H9 (cell line): Measurements from ENCODE around the gene PALM3. TPM values are rescaled to one million over a fixed set of nuclear protein-coding genes. Genes with fewer than 3 reads are reported as not detected.
A peak's percentile ranks its signal among the peaks of the same experiment; 100 is the strongest.

Experiments
- DNase-seq: peaks from one replicate; pipeline ENCODE4 v3.0.0-alpha.2; 2017
- H2AFZ ChIP-seq: one replicate; pipeline ENCODE4 v1.6.1; 2013; ENCODE audit warnings: mild to moderate bottlenecking, low read length, control low read depth, moderate library complexity
- H2AK5ac ChIP-seq: 2 replicates; pipeline ENCODE4 v1.6.1; 2013; ENCODE audit warnings: low read length, control low read depth, mixed read lengths; ENCODE audit not compliant: insufficient read length
- H2BK120ac ChIP-seq: one replicate; pipeline ENCODE4 v1.6.1; 2013; ENCODE audit warnings: low read depth, mild to moderate bottlenecking, low read length, control low read depth, inconsistent platforms; ENCODE audit not compliant: poor library complexity, severe bottlenecking
- H2BK12ac ChIP-seq: 2 replicates; pipeline ENCODE4 v1.6.1; 2013; ENCODE audit warnings: low read length, control low read depth, mixed read lengths, low read depth; ENCODE audit not compliant: insufficient read length
- H2BK15ac ChIP-seq: 2 replicates; pipeline ENCODE4 v1.6.1; 2013; ENCODE audit warnings: low read depth, low read length, control low read depth
- H2BK20ac ChIP-seq: one replicate; pipeline ENCODE4 v1.6.1; 2013; ENCODE audit warnings: low read depth, mild to moderate bottlenecking, low read length, control low read depth, inconsistent platforms; ENCODE audit not compliant: poor library complexity, severe bottlenecking
- H2BK5ac ChIP-seq: 2 replicates; pipeline ENCODE4 v1.6.1; 2013; ENCODE audit warnings: low read length, control low read depth, mixed read lengths; ENCODE audit not compliant: insufficient read length
- H3K14ac ChIP-seq: 2 replicates; pipeline ENCODE4 v1.6.1; 2013; ENCODE audit warnings: low read length, control low read depth; ENCODE audit not compliant: insufficient read depth
- H3K18ac ChIP-seq: 2 replicates; pipeline ENCODE4 v1.6.1; 2013; ENCODE audit warnings: low read depth, mild to moderate bottlenecking, mixed read lengths, low read length, control low read depth; ENCODE audit not compliant: insufficient read length
- H3K23ac ChIP-seq: 2 replicates; pipeline ENCODE4 v1.6.1; 2013; ENCODE audit warnings: low read length, control low read depth, mixed read lengths, low read depth; ENCODE audit not compliant: insufficient read length
- H3K23me2 ChIP-seq: 2 replicates; pipeline ENCODE4 v1.6.1; 2013; ENCODE audit warnings: low read depth, mild to moderate bottlenecking, mixed read lengths, low read length, control low read depth; ENCODE audit not compliant: insufficient read length, poor library complexity, severe bottlenecking
- H3K27ac ChIP-seq: 2 replicates; pipeline ENCODE4 v1.5.1; 2013; ENCODE audit warnings: low read length, control low read depth, mixed read lengths, low read depth; ENCODE audit not compliant: insufficient read length
- H3K27me3 ChIP-seq: 2 replicates; pipeline ENCODE4 v1.6.1; 2013; ENCODE audit warnings: low read length, control low read depth, inconsistent platforms; ENCODE audit not compliant: insufficient read depth
- H3K4ac ChIP-seq: 2 replicates; pipeline ENCODE4 v1.6.1; 2013; ENCODE audit warnings: low read depth, mild to moderate bottlenecking, control low read depth, inconsistent platforms, low read length, moderate library complexity
- H3K4me1 ChIP-seq: 2 replicates; pipeline ENCODE4 v1.6.1; 2013; ENCODE audit warnings: low read length, control low read depth, inconsistent platforms; ENCODE audit not compliant: insufficient read depth
- H3K4me2 ChIP-seq: 2 replicates; pipeline ENCODE4 v1.6.1; 2013; ENCODE audit warnings: low read length, control low read depth, mixed read lengths; ENCODE audit not compliant: insufficient read length, insufficient read depth
- H3K56ac ChIP-seq: 2 replicates; pipeline ENCODE4 v1.6.1; 2013; ENCODE audit warnings: low read depth, mild to moderate bottlenecking, mixed read lengths, low read length, control low read depth; ENCODE audit not compliant: insufficient read length
- H3K79me1 ChIP-seq: 2 replicates; pipeline ENCODE4 v1.6.1; 2013; ENCODE audit warnings: low read depth, mild to moderate bottlenecking, moderate library complexity, low read length, control low read depth, inconsistent platforms; ENCODE audit not compliant: insufficient read depth, poor library complexity, severe bottlenecking
- H3K79me2 ChIP-seq: 2 replicates; pipeline ENCODE4 v1.6.1; 2013; ENCODE audit warnings: low read length, control low read depth, inconsistent platforms; ENCODE audit not compliant: insufficient read depth
- H3K9ac ChIP-seq: 2 replicates; pipeline ENCODE4 v1.6.1; 2013; ENCODE audit warnings: low read length, control low read depth, mixed read lengths; ENCODE audit not compliant: insufficient read length; ENCODE audit errors: extremely low read depth
- H3K9me3 ChIP-seq: one replicate; pipeline ENCODE4 v1.6.1; 2013; ENCODE audit warnings: low read depth, low read length, inconsistent platforms; ENCODE audit not compliant: control insufficient read depth
- H3T11ph ChIP-seq: one replicate; pipeline ENCODE4 v1.6.1; 2013; ENCODE audit warnings: mild to moderate bottlenecking, low read length, control low read depth, inconsistent platforms
- H4K20me1 ChIP-seq: one replicate; pipeline ENCODE4 v1.6.1; 2013; ENCODE audit not compliant: control insufficient read depth, insufficient read length, insufficient read depth
- H4K5ac ChIP-seq: 2 replicates; pipeline ENCODE4 v1.6.1; 2013; ENCODE audit warnings: low read depth, mild to moderate bottlenecking, mixed read lengths, low read length, control low read depth; ENCODE audit not compliant: insufficient read length
- H4K8ac ChIP-seq: replicated peaks from 2 replicates; pipeline ENCODE4 v1.6.1; 2013; ENCODE audit warnings: low read length, control low read depth, mixed read lengths, low read depth; ENCODE audit not compliant: insufficient read length
- H4K91ac ChIP-seq: 2 replicates; pipeline ENCODE4 v1.6.1; 2013; ENCODE audit warnings: low read depth, mild to moderate bottlenecking, moderate library complexity, mixed read lengths, low read length, control low read depth; ENCODE audit not compliant: insufficient read length
- H3K27ac Mint-ChIP-seq, 3 experiments: 2 replicates in 2 of 3; 3 replicates in 1 of 3; pipeline ENCODE4 v1.8.0; 2020 to 2021; ENCODE audit warnings: mixed read lengths in 3 of 3, mild to moderate bottlenecking in 1 of 3, moderate library complexity in 1 of 3
- H3K27me3 Mint-ChIP-seq: 2 replicates; pipeline ENCODE4 v1.8.0; 2021; ENCODE audit warnings: low read depth, mild to moderate bottlenecking, moderate library complexity, mixed read lengths
- H3K36me3 Mint-ChIP-seq, 3 experiments: 2 replicates in 2 of 3; 3 replicates in 1 of 3; pipeline ENCODE4 v1.8.0; 2020 to 2021; ENCODE audit warnings: low read depth in 3 of 3, mixed read lengths in 3 of 3; ENCODE audit not compliant: insufficient read depth in 1 of 3
- H3K4me1 Mint-ChIP-seq, 2 experiments: 2 replicates each; pipeline ENCODE4 v1.8.0; 2020; ENCODE audit warnings: mixed read lengths in 2 of 2
- H3K4me3 Mint-ChIP-seq, 2 experiments: 2 replicates in 1 of 2; 3 replicates in 1 of 2; pipeline ENCODE4 v1.8.0; 2020 to 2021; ENCODE audit warnings: mild to moderate bottlenecking in 2 of 2, mixed read lengths in 2 of 2, moderate library complexity in 1 of 2
- H3K9me3 Mint-ChIP-seq, 2 experiments: 2 replicates in 1 of 2; 3 replicates in 1 of 2; pipeline ENCODE4 v1.8.0; 2020; ENCODE audit warnings: mild to moderate bottlenecking in 2 of 2, mixed read lengths in 2 of 2, moderate library complexity in 1 of 2
- WGBS: extraction: QIAGEN DNeasy Blood & Tissue Kit; methylation state at CpG from one replicate; pipeline ENCODE4 v1.1.7; 2013; ENCODE audit warnings: missing lambda C conversion rate, low lambda C conversion rate, mixed read lengths; ENCODE audit not compliant: insufficient read length; ENCODE audit errors: extremely low coverage; 5-methylcytosine and 5-hydroxymethylcytosine counted together
- total RNA-seq: library from RNA; stranded (reverse); gene quantifications from 2 replicates; pipeline ENCODE4 v1.2.1, GENCODE V29; 2021
- TF ChIP-seq, protein P1 (sequence below): fragments of 200-600 bp; sonication (generic); conservative IDR thresholded peaks from 3 replicates; pipeline ENCODE4 v1.8.0; 2021; ENCODE audit warnings: antibody characterized with exemption, mild to moderate bottlenecking

The PALM3 gene
- total RNA-seq, 1 experiment from 2014 or later: 11.5 TPM

DNA sequence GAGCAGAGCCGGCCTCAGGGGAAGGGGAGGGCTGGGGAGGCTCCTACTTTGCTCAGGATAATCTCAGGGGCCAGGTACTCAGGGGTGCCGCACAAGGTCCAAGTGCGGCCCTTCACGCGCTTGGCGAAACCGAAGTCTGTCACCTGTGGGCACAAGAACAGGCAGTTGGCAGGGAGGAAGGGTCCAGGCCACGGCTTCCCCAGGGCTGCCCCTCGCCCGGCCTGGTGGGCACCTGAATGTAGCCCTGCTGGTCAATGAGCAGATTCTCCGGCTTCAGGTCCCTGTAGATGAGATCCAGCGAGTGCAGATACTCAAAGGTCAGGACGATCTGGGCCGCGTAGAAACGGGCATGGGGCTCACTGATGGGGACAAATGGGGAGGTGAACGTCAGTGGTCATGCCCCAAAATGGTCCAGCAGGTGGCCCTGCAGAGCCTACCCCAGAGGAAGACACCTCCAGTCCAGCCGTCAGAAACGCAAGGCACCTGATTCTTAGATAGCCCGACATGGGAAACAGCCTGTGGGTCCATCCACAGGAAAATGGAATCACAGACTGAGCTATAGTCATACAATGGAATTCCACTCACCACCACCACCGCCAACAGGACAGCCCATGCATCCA, 35.8 kb upstream of the PALM3 start:
- Mint-ChIP-seq H3K27ac (no peak overlapping the region), H3K36me3 (peaks cover 6 to 35% (median 22%) of the 10 kb centered on the region in 3 experiments), H3K9me3 (peaks cover 13 to 15% of the 10 kb centered on the region in 2 experiments), H3K27me3 (peaks cover 16% of the 10 kb centered on the region), H3K4me1 (no peaks in the 10 kb centered on the region), H3K4me3 (no peak overlapping the region)
- Histone ChIP-seq H3K27ac (no peak overlapping the region), H3K4ac (no peak overlapping the region), H2BK12ac (no peak overlapping the region), H3K79me1 (no peaks in the 10 kb centered on the region), H2AFZ (no peak overlapping the region), H4K20me1 (no peaks in the 10 kb centered on the region), H3K4me1 (no peaks in the 10 kb centered on the region), H2BK15ac (no peak overlapping the region), H3T11ph (no peak overlapping the region), H4K91ac (no peak overlapping the region), H2BK120ac (no peak overlapping the region), H3K18ac (no peak overlapping the region), H4K8ac (no peak overlapping the region), H3K14ac (no peak overlapping the region), H3K9me3 (peaks cover 6% of the 10 kb centered on the region), H3K23me2 (no peaks in the 10 kb centered on the region), H4K5ac (no peak overlapping the region), H2BK20ac (no peak overlapping the region), H3K79me2 (no peaks in the 10 kb centered on the region), H3K4me2 (no peak overlapping the region), H3K27me3 (no peaks in the 10 kb centered on the region), H3K9ac (no peak overlapping the region), H3K56ac (no peak overlapping the region), H2BK5ac (no peak overlapping the region), H3K23ac (no peak overlapping the region), H2AK5ac (no peak overlapping the region)
- TF ChIP-seq, protein P1, sequence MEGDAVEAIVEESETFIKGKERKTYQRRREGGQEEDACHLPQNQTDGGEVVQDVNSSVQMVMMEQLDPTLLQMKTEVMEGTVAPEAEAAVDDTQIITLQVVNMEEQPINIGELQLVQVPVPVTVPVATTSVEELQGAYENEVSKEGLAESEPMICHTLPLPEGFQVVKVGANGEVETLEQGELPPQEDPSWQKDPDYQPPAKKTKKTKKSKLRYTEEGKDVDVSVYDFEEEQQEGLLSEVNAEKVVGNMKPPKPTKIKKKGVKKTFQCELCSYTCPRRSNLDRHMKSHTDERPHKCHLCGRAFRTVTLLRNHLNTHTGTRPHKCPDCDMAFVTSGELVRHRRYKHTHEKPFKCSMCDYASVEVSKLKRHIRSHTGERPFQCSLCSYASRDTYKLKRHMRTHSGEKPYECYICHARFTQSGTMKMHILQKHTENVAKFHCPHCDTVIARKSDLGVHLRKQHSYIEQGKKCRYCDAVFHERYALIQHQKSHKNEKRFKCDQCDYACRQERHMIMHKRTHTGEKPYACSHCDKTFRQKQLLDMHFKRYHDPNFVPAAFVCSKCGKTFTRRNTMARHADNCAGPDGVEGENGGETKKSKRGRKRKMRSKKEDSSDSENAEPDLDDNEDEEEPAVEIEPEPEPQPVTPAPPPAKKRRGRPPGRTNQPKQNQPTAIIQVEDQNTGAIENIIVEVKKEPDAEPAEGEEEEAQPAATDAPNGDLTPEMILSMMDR: peak; percentile 53
- DNase-seq: no peak
- no CpG with 5 or more reads among the region's 21 CpGs for WGBS
